GM21528 (cell line): Measurements from ENCODE around the gene SMIM14.
"Not testable (repeated sequence)": the region's sequence is repeated elsewhere in the genome, so short reads cannot be mapped to it uniquely, and the experiment has no call there.

ENCODE experiments used
- ATAC-seq: cut with Tn5 transposase; IDR thresholded peaks from one replicate; pipeline ENCODE4 v1.9.1; 2021; ENCODE audit warnings: mild to moderate bottlenecking, moderate library complexity; ENCODE audit not compliant: unreplicated experiment, low FRiP score

SMIM14 gene

GRCh38 chr4:39638354-39639239, at the start of gene SMIM14:
Gene SMIM14, minus strand, starts transcription at chr4:39638865. Its CDS starts 33,720 bp downstream, at chr4:39605145.
- peak; percentile 71 for ATAC-seq

- no peak for ATAC-seq
Measured at GRCh38 chr4:39687014-39687413, 48.3 kb upstream of the SMIM14 start.

GRCh38 chr4:39685990-39686389, 47.3 kb upstream of the SMIM14 start:
- no peak for ATAC-seq

- ATAC-seq = peak; percentile 76
Measured at GRCh38 chr4:39682138-39682537, 43.5 kb upstream of the SMIM14 start.

GRCh38 chr4:39681003-39681402, 42.3 kb upstream of the SMIM14 start:
- not testable (repeated sequence) for ATAC-seq

- ATAC-seq = not testable (repeated sequence)
Measured at GRCh38 chr4:39675681-39676080, 37.0 kb upstream of the SMIM14 start.

GRCh38 chr4:39670296-39670695, 31.6 kb upstream of the SMIM14 start:
- not testable (repeated sequence) for ATAC-seq

- ATAC-seq = no peak
Measured at GRCh38 chr4:39668887-39669286, 30.2 kb upstream of the SMIM14 start.

GRCh38 chr4:39667706-39668105, 29.0 kb upstream of the SMIM14 start:
- no peak for ATAC-seq

GRCh38 chr4:39664828-39665731, 26.4 kb upstream of the SMIM14 start:
- ATAC-seq = no peak

GRCh38 chr4:39662683-39663082, 24.0 kb upstream of the SMIM14 start:
- no peak for ATAC-seq

GRCh38 chr4:39660757-39661156, 22.1 kb upstream of the SMIM14 start:
- no peak for ATAC-seq

GRCh38 chr4:39660045-39660444, 21.4 kb upstream of the SMIM14 start:
- ATAC-seq = no peak

- ATAC-seq = no peak
Measured at GRCh38 chr4:39658756-39659155, 20.1 kb upstream of the SMIM14 start.

- peak; percentile 67 for ATAC-seq
Measured at GRCh38 chr4:39657465-39657864, 18.8 kb upstream of the SMIM14 start.

GRCh38 chr4:39656638-39657037, 18.0 kb upstream of the SMIM14 start:
- ATAC-seq = not testable (repeated sequence)

- ATAC-seq = no peak
Measured at GRCh38 chr4:39655876-39656275, 17.2 kb upstream of the SMIM14 start.

GRCh38 chr4:39655211-39655610, 16.5 kb upstream of the SMIM14 start:
- ATAC-seq = no peak

GRCh38 chr4:39651586-39651985, 12.9 kb upstream of the SMIM14 start:
- ATAC-seq = not testable (repeated sequence)

GRCh38 chr4:39649639-39650265, 11.1 kb upstream of the SMIM14 start:
- no peak for ATAC-seq
